NT2/D1 (cell line): ENCODE data around the gene ADGRD2.

Experiments
- DNase-seq: peaks from one replicate; pipeline ENCODE4 v3.0.0-alpha.2; 2011; ENCODE audit warnings: low read depth, low spot score
- H3K27me3 ChIP-seq: 2 replicates; pipeline ENCODE4 v1.6.0; 2011; ENCODE audit warnings: mild to moderate bottlenecking; ENCODE audit not compliant: insufficient read length, insufficient read depth
- H3K36me3 ChIP-seq: 2 replicates; pipeline ENCODE4 v1.6.1; 2011; ENCODE audit warnings: mild to moderate bottlenecking, low read length, mixed read lengths; ENCODE audit not compliant: insufficient read depth, insufficient read length
- H3K4me1 ChIP-seq: 2 replicates; pipeline ENCODE4 v1.5.1; 2011; ENCODE audit not compliant: insufficient read depth, insufficient read length
- H3K4me3 ChIP-seq: 2 replicates; pipeline ENCODE4 v1.5.1; 2011; ENCODE audit warnings: low read depth; ENCODE audit not compliant: insufficient read length
- H3K9ac ChIP-seq: 2 replicates; pipeline ENCODE4 v1.6.0; 2011; ENCODE audit warnings: low read depth; ENCODE audit not compliant: insufficient read length
- H3K9me3 ChIP-seq: 2 replicates; pipeline ENCODE4 v1.5.1; 2011; ENCODE audit warnings: mild to moderate bottlenecking, low read length; ENCODE audit not compliant: insufficient read depth
- SUZ12 ChIP-seq: IDR thresholded peaks from 2 replicates; pipeline ENCODE4 v1.6.1; 2011; ENCODE audit not compliant: insufficient read length, insufficient read depth; ENCODE audit errors: extremely low read depth
- YY1 ChIP-seq: IDR thresholded peaks from 2 replicates; pipeline ENCODE4 v1.6.1; 2011; ENCODE audit not compliant: insufficient read length, insufficient read depth
- ZNF274 ChIP-seq: IDR thresholded peaks from 2 replicates; pipeline ENCODE4 v1.6.1; 2011; ENCODE audit warnings: mild to moderate bottlenecking, low read depth, low read length

ADGRD2 gene

DNA sequence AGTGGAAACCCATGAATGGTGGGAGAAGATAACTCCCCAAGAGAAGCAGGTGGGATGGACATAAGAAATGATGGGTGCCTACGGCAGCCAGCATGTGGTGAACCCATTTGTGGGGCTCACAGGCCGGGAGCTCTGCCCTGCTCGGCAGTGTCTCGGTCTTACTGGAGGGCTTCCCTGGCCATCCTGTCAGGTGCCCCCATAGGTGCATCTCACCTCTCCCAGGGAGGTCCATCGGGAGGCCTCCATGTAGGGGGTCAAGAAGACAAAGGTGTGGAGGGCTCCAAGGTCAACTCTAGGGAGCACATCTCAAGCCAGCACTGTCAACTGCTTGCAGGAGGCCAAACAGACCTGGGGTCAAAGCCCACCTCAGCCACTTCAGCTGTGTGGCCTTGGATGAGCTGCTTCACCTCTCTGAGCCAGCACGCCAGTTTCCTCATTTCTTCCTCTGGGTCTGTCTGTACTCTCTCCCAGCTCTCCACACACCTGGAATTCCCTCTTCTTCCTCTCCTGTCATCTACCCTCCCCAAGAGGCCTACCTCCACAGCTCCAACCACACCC is 10.5 kb upstream of the ADGRD2 start:
- Histone ChIP-seq H3K4me3 (no peak overlapping the region), H3K4me1 (peaks cover 3% of the 10 kb centered on the region), H3K27me3 (no peaks in the 10 kb centered on the region), H3K9me3 (no peaks in the 10 kb centered on the region), H3K36me3 (no peaks in the 10 kb centered on the region), H3K9ac (no peak overlapping the region)
- no peak for TF ChIP-seq ZNF274
- TF ChIP-seq SUZ12: no peak
- TF ChIP-seq YY1: no peak
- no peak for DNase-seq

DNA sequence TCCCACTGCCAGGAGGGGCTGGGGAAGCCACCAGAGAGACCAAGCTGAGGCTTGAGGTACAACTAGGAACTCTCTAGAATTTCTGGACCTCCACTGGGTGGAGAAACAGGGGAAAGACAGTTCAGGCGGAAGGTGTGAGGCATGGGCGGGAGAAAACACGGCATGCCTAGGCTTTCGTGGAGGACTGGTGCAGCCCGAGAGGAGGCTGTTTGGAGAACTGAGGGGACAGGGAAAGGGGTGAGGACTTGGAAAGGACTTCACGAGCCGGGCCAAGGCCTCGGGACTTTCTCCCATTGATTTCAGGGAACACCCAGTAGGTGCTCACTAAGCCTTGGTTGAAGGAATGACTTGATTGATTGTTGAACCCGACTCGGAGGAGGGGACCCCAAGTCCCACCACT is 9.5 kb upstream of the ADGRD2 start:
- Histone ChIP-seq H3K27me3 (no peaks in the 10 kb centered on the region), H3K4me1 (peaks cover 3% of the 10 kb centered on the region), H3K36me3 (no peaks in the 10 kb centered on the region), H3K9ac (no peak overlapping the region), H3K4me3 (no peak overlapping the region), H3K9me3 (no peaks in the 10 kb centered on the region)
- DNase-seq: no peak
- no peak for TF ChIP-seq SUZ12

DNA sequence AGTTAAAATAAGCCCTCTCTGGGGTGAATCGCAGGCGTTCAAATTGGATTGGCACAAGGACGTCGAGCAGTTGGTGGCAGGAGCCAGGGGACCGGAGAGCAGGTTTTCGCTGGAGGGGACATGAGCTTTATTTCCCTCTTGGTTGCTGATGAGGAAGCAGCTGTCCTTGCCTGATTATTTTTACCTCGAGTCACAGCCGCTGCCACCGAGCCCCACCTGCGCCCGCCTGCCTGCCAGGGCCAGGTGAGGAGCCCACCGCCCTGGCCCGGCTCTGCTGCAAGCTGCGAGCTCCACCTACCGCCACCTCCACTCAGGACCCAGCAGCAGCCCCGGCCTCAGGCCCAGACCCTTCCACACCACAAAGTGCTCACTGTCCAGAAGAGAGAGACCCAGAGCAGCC is 9.0 kb upstream of the ADGRD2 start:
- TF ChIP-seq ZNF274: no peak
- no peak for TF ChIP-seq SUZ12
- TF ChIP-seq YY1: no peak
- H3K36me3 ChIP-seq: no peaks in the 10 kb centered on the region
- H3K9ac ChIP-seq: no peak overlapping the region
- no peaks in the 10 kb centered on the region for H3K9me3 ChIP-seq
- no peak for DNase-seq
- no peak overlapping the region for H3K4me3 ChIP-seq
- H3K27me3 ChIP-seq: no peaks in the 10 kb centered on the region
- H3K4me1 ChIP-seq: peaks cover 3% of the 10 kb centered on the region

DNA sequence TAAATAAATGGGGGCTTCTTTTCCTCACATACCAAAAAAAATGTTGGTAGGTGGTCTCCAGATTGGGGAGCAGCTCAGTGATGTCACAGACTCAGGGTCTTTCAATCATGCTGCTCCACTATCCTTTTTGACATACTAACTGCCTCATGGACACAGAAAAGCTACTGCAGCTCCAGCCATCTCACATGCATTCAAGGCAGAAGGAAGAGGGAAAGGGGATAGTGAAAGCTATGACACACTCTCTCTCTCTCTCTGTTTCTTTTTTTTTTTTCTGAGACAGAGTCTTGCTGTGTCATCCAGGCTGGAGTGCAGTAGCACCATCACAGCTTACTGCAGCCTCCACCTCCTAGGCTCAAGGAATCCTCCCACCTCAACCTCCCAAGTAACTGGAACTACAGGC is 7.9 kb upstream of the ADGRD2 start:
- Histone ChIP-seq H3K27me3 (no peaks in the 10 kb centered on the region), H3K36me3 (no peaks in the 10 kb centered on the region), H3K9me3 (no peaks in the 10 kb centered on the region), H3K4me1 (peaks cover 3% of the 10 kb centered on the region), H3K9ac (no peak overlapping the region), H3K4me3 (no peak overlapping the region)
- no peak for DNase-seq
- TF ChIP-seq YY1: no peak
- no peak for TF ChIP-seq ZNF274
- no peak for TF ChIP-seq SUZ12

DNA sequence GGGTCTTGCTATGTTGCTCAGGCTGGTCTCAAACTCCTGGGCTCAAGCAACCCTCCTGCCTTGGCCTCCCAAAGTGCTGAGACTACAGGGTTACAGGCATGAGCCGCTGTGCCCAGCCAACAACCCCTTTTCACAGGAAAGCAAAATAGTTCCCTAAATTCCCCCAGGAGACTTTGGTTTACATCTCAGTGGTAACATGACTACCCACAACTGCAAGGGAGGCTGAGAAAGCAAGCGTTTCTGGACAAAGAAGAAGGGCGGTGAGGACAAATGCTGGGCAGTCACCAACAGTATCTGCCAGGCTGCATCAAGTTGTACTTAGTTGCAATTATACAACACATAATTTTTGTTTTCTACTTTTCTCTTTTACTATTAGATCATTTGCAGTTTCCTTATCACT is 7.4 kb upstream of the ADGRD2 start:
- DNase-seq: no peak
- H3K27me3 ChIP-seq: no peaks in the 10 kb centered on the region
- H3K4me3 ChIP-seq: no peak overlapping the region
- H3K4me1 ChIP-seq: peaks cover 3% of the 10 kb centered on the region
- H3K9ac ChIP-seq: no peak overlapping the region
- no peaks in the 10 kb centered on the region for H3K36me3 ChIP-seq
- no peaks in the 10 kb centered on the region for H3K9me3 ChIP-seq
- TF ChIP-seq SUZ12 (no peak), YY1 (no peak), ZNF274 (no peak)

DNA sequence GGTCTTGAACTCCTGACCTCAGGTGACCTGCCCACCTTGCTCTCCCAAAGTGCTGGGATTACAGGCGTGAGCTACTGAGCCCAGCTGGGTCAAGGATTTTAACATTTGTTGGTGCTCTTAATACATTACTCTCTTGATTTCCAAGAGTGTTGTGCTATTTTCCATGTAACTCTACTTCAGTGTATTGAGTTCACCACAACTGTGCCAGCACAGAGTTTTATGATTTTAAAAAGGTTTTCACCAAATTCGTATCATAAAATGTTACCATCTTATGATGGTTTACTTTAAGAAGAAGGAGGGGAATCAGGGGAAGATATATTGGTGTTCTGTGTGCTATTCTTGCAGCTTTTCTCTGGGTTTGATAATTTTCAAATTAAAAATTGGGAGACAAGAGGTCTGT is 6.6 kb upstream of the ADGRD2 start:
- Histone ChIP-seq H3K4me3 (no peak overlapping the region), H3K9ac (no peak overlapping the region), H3K4me1 (peaks cover 3% of the 10 kb centered on the region), H3K27me3 (no peaks in the 10 kb centered on the region), H3K36me3 (no peaks in the 10 kb centered on the region), H3K9me3 (no peaks in the 10 kb centered on the region)
- no peak for TF ChIP-seq ZNF274
- TF ChIP-seq SUZ12: no peak
- no peak for TF ChIP-seq YY1
- DNase-seq: no peak

DNA sequence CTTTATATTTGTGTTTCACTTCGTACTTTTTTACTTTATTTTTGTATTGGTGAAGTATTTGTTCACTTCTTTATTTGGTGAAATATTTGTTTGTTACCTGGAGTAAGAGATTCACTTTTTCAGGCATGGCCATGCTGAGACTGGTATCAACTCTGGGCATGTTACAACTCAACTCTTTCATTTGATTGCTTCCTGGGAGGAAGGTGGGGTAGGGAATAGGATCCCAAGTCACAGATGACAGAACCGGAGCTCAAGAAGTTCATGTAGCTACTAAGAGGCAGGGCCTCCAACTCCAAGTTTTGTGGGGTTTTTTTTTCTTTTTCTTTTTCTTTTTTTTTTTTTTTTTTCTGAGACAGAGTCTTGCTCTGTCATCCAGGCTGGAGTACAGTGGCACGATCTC is 6.1 kb upstream of the ADGRD2 start:
- H3K4me1 ChIP-seq: peaks cover 3% of the 10 kb centered on the region
- H3K9ac ChIP-seq: no peak overlapping the region
- H3K36me3 ChIP-seq: no peaks in the 10 kb centered on the region
- H3K4me3 ChIP-seq: no peak overlapping the region
- no peaks in the 10 kb centered on the region for H3K27me3 ChIP-seq
- no peaks in the 10 kb centered on the region for H3K9me3 ChIP-seq
- TF ChIP-seq ZNF274 (no peak), SUZ12 (no peak), YY1 (no peak)
- no peak for DNase-seq

DNA sequence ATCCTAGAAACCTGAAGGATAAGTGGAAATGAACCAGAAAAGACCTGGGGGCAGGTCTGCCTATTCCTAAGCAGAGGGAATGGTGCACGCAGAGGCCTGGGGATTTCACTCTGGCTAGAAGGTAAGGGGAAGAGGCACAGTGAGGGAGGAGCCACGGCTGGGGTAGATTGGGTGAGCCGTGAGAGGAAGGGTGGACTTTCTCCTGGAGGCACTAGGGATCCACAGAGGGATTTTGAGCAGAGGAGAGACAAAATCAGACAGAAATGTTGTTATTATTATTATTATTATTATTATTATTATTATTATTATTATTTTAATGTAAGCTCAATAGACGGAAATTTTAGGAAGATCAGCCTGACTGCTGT is 3.0 kb upstream of the ADGRD2 start:
- Histone ChIP-seq H3K4me1 (peaks cover 6% of the 10 kb centered on the region), H3K9ac (no peak overlapping the region), H3K36me3 (no peaks in the 10 kb centered on the region), H3K27me3 (peaks cover 12% of the 10 kb centered on the region), H3K4me3 (no peak overlapping the region), H3K9me3 (no peaks in the 10 kb centered on the region)
- TF ChIP-seq ZNF274 (no peak), SUZ12 (no peak), YY1 (no peak)
- DNase-seq: no peak
